ENCODE results near the gene UBASH3A.

Gene UBASH3A

GRCh38 chr21:42434884-42435283 lies 31.2 kb downstream of the UBASH3A start:
- no peak for DNase-seq

GRCh38 chr21:42435401-42435800 lies 31.7 kb downstream of the UBASH3A start:
- DNase-seq, result no peak

GRCh38 chr21:42435833-42436232 lies 32.1 kb downstream of the UBASH3A start:
- DNase-seq, result no peak

GRCh38 chr21:42436914-42437313 lies 33.2 kb downstream of the UBASH3A start:
- no peak for DNase-seq

GRCh38 chr21:42437786-42438185 lies 34.1 kb downstream of the UBASH3A start:
- no peak for DNase-seq

- DNase-seq, result no peak
Observed at GRCh38 chr21:42438316-42439205, 34.9 kb downstream of the UBASH3A start.

- no peak for DNase-seq
Observed at GRCh38 chr21:42439284-42440186, 35.8 kb downstream of the UBASH3A start.

- DNase-seq, result no peak
Observed at GRCh38 chr21:42440187-42440792, 36.6 kb downstream of the UBASH3A start.

GRCh38 chr21:42441963-42442362 lies 38.3 kb downstream of the UBASH3A start:
- DNase-seq, result no peak

GRCh38 chr21:42443181-42443785 lies 39.6 kb downstream of the UBASH3A start:
- no peak for DNase-seq

GRCh38 chr21:42443876-42444744 lies 40.4 kb downstream of the UBASH3A start:
- no peak for DNase-seq

- no peak for DNase-seq
Observed at GRCh38 chr21:42444745-42445059, 41.0 kb downstream of the UBASH3A start.

- DNase-seq, result no peak
Observed at GRCh38 chr21:42445311-42445710, 41.6 kb downstream of the UBASH3A start.

- DNase-seq, result no peak
Observed at GRCh38 chr21:42446531-42446930, 42.8 kb downstream of the UBASH3A start.

GRCh38 chr21:42447182-42447581 lies 43.5 kb downstream of the UBASH3A start:
- DNase-seq, result no peak

- DNase-seq, result no peak
Observed at GRCh38 chr21:42447732-42448131, 44.0 kb downstream of the UBASH3A start.

GRCh38 chr21:42448686-42449085 lies 45.0 kb downstream of the UBASH3A start:
- no peak for DNase-seq

GRCh38 chr21:42451941-42452340 lies 48.2 kb downstream of the UBASH3A start:
- DNase-seq, result no peak

GRCh38 chr21:42452401-42453223 lies 48.9 kb downstream of the UBASH3A start:
- DNase-seq, result no peak

- DNase-seq, result no peak
Observed at GRCh38 chr21:42453224-42453985, 49.7 kb downstream of the UBASH3A start.

Data from fibroblast of upper back skin (primary cell).